HEK293 (cell line): Measurements from ENCODE around the gene KSR1.

ENCODE experiments used
- CTCF ChIA-PET: fragments of 350-600 bp; formaldehyde crosslinking; extraction: SDS; loops from one replicate; lab custom pipeline; 2021; ENCODE audit warnings: antibody characterized with exemption; lab: Yijun Ruan, JAX
- POLR2A ChIA-PET: fragments of 300-600 bp; formaldehyde crosslinking; extraction: SDS; loops from one replicate; lab custom pipeline; 2020; ENCODE audit warnings: antibody characterized with exemption, inconsistent platforms; lab: Yijun Ruan, JAX
- H3K27ac ChIP-seq: fragments of 200-500 bp; sonication (Bioruptor generic); 2 replicates; pipeline ENCODE4 v1.5.1; 2014; ENCODE audit warnings: low read depth, low read length, control low read depth, inconsistent platforms; ENCODE audit errors: extremely low read depth
- H3K36me3 ChIP-seq, 2 experiments: fragments of 200-500 bp in 1 of 2; sonication (Bioruptor generic) in 1 of 2; 1 replicate in 1 of 2; 2 replicates in 1 of 2; pipeline ENCODE4 v1.5.1; 2014 to 2017; ENCODE audit warnings: inconsistent platforms in 2 of 2, low read length in 2 of 2; ENCODE audit not compliant: control insufficient read depth in 2 of 2, insufficient read depth in 1 of 2
- H3K4me1 ChIP-seq: fragments of 200-500 bp; sonication (Bioruptor generic); 2 replicates; pipeline ENCODE4 v1.5.1; 2014; ENCODE audit warnings: mild to moderate bottlenecking, low read length, inconsistent platforms; ENCODE audit not compliant: control insufficient read depth, insufficient read depth
- H3K4me3 ChIP-seq: 2 replicates; pipeline ENCODE4 v1.5.1; 2011; ENCODE audit warnings: low read depth, mild to moderate bottlenecking, control low read depth, low read length, moderate library complexity
- H3K9me3 ChIP-seq: fragments of 200-500 bp; sonication (Bioruptor generic); 2 replicates; pipeline ENCODE4 v1.5.1; 2014; ENCODE audit warnings: low read depth, low read length, inconsistent platforms; ENCODE audit not compliant: control insufficient read depth, insufficient read depth
- CTCF ChIP-seq: fragments of 450-650 bp; formaldehyde crosslinking; IDR thresholded peaks from 2 replicates; pipeline ENCODE4 v1.5.1; 2016; ENCODE audit warnings: missing biosample characterization, missing genetic modification characterization
- GLI4 ChIP-seq: fragments of 450-650 bp; formaldehyde crosslinking; IDR thresholded peaks from 2 replicates; pipeline ENCODE4 v1.5.1; 2016; ENCODE audit warnings: missing biosample characterization, missing genetic modification characterization
- GLIS1 ChIP-seq: fragments of 450-650 bp; formaldehyde crosslinking; IDR thresholded peaks from 2 replicates; pipeline ENCODE4 v1.5.1; 2016; ENCODE audit warnings: missing biosample characterization, missing genetic modification characterization
- GLIS2 ChIP-seq: fragments of 450-650 bp; formaldehyde crosslinking; IDR thresholded peaks from 2 replicates; pipeline ENCODE4 v1.5.1; 2016; ENCODE audit warnings: missing biosample characterization, missing genetic modification characterization
- KLF10 ChIP-seq: fragments of 450-650 bp; IDR thresholded peaks from 2 replicates; pipeline ENCODE4 v1.5.1; 2018; ENCODE audit warnings: missing biosample characterization, mild to moderate bottlenecking, missing genetic modification characterization
- SP2 ChIP-seq: fragments of 450-650 bp; formaldehyde crosslinking; IDR thresholded peaks from 2 replicates; pipeline ENCODE4 v1.5.1; 2016; ENCODE audit warnings: missing biosample characterization, missing genetic modification characterization
- ZBTB20 ChIP-seq: fragments of 450-650 bp; formaldehyde crosslinking; IDR thresholded peaks from 2 replicates; pipeline ENCODE4 v1.5.1; 2016; ENCODE audit warnings: missing biosample characterization, missing genetic modification characterization
- ZBTB48 ChIP-seq: fragments of 450-650 bp; formaldehyde crosslinking; IDR thresholded peaks from 2 replicates; pipeline ENCODE4 v1.5.1; 2016; ENCODE audit warnings: missing biosample characterization, missing genetic modification characterization
- ZBTB8A ChIP-seq: fragments of 450-650 bp; formaldehyde crosslinking; IDR thresholded peaks from 2 replicates; pipeline ENCODE4 v1.5.1; 2016; ENCODE audit warnings: missing biosample characterization, missing genetic modification characterization
- ZIC2 ChIP-seq: fragments of 450-650 bp; formaldehyde crosslinking; IDR thresholded peaks from 2 replicates; pipeline ENCODE4 v1.5.1; 2016; ENCODE audit warnings: missing biosample characterization, missing genetic modification characterization
- ZNF10 ChIP-seq: fragments of 450-650 bp; formaldehyde crosslinking; IDR thresholded peaks from 2 replicates; pipeline ENCODE4 v1.5.1; 2017; ENCODE audit warnings: missing biosample characterization, missing genetic modification characterization
- ZNF26 ChIP-seq: fragments of 450-650 bp; formaldehyde crosslinking; IDR thresholded peaks from 2 replicates; pipeline ENCODE4 v1.5.1; 2016; ENCODE audit warnings: missing biosample characterization, missing genetic modification characterization
- ZNF266 ChIP-seq: fragments of 450-650 bp; formaldehyde crosslinking; IDR thresholded peaks from 2 replicates; pipeline ENCODE4 v1.5.1; 2016; ENCODE audit warnings: missing biosample characterization, missing genetic modification characterization, low read depth
- ZNF335 ChIP-seq: fragments of 450-650 bp; formaldehyde crosslinking; conservative IDR thresholded peaks from 2 replicates; pipeline ENCODE4 v1.5.1; 2016; ENCODE audit warnings: missing biosample characterization, missing genetic modification characterization
- ZNF341 ChIP-seq: fragments of 450-650 bp; formaldehyde crosslinking; IDR thresholded peaks from 2 replicates; pipeline ENCODE4; 2016; ENCODE audit warnings: low read depth, missing biosample characterization, missing genetic modification characterization
- ZNF777 ChIP-seq: fragments of 450-650 bp; formaldehyde crosslinking; IDR thresholded peaks from 2 replicates; pipeline ENCODE4 v1.5.1; 2017; ENCODE audit warnings: missing biosample characterization, missing genetic modification characterization, borderline replicate concordance
- TF ChIP-seq, protein P1 (sequence below): fragments of 450-650 bp; formaldehyde crosslinking; IDR thresholded peaks from 2 replicates; pipeline ENCODE4 v1.5.1; 2017; ENCODE audit warnings: missing biosample characterization, missing genetic modification characterization
- TF ChIP-seq, protein P2 (sequence below): sonication (generic); formaldehyde crosslinking; IDR thresholded peaks from 2 replicates; pipeline ENCODE4 v1.8.1; 2022; ENCODE audit warnings: mild to moderate bottlenecking, moderate library complexity, missing genetic modification reagents
- TF ChIP-seq, protein P3 (sequence below): fragments of 450-650 bp; formaldehyde crosslinking; IDR thresholded peaks from 2 replicates; pipeline ENCODE4 v1.5.1; 2017; ENCODE audit warnings: missing biosample characterization, missing genetic modification characterization

The KSR1 gene

DNA sequence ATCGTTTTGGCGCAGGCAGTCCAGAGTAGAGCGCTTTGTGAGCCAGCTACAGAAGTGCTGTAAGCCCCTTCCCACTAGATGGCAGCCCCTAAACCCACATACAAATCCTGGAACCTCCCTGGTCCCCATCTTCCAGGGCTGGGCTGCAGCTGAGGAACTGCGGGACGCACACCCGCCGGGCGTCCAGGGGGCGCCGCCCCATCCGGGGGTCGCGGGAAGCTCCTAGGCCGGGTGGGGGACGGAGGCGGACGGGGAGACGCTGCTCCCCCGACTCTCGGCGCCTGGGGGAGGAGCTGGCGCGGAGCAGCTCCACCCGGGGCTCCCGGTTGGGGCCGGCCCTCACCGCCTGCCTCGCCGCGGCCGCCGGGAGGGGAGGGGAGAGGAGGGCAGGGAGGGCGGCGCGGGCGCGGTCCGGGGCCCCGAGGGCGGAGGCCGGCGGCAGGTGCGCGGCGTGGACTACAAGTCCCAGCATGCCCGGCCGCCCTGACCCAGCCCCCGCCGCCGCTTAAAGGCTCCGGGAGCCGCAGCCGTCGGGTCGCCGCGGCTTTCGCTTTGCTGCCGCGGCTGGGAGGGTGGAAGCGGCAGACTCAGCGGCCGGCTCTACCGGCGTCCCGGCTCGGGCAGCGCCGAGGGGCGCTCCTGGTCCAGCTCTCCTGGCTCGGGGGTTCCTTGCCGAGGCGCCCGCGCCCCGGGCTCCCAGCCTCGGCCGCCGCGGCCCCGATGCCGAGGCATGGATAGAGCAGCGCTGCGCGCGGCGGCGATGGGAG lies at the start of gene KSR1 (continued):
- TF ChIP-seq ZNF777 (tag by site-specific recombination) (0 out of 2 replicates have a peak, but pooled peaks have one; percentile 17), ZBTB8A (peak; percentile 90), CTCF (tag by site-specific recombination) (peak; percentile 85), SP2 (0 out of 2 replicates have a peak, but pooled peaks have one; percentile 11), KLF10 (peak; percentile 66; the same call in 1 of the 2 replicates), GLIS2 (tag by site-specific recombination) (peak; percentile 59), GLI4 (tag by site-specific recombination) (no peak), ZBTB48 (tag by site-specific recombination) (0 out of 2 replicates have a peak, but pooled peaks have one; percentile 40), ZIC2 (peak; percentile 46), ZBTB20 (tag by site-specific recombination) (peak; percentile 61), ZNF335 (peak; percentile 17; the same call in 1 of the 2 replicates)
- TF ChIP-seq, protein P1, sequence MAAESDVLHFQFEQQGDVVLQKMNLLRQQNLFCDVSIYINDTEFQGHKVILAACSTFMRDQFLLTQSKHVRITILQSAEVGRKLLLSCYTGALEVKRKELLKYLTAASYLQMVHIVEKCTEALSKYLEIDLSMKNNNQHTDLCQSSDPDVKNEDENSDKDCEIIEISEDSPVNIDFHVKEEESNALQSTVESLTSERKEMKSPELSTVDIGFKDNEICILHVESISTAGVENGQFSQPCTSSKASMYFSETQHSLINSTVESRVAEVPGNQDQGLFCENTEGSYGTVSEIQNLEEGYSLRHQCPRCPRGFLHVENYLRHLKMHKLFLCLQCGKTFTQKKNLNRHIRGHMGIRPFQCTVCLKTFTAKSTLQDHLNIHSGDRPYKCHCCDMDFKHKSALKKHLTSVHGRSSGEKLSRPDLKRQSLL, result peak; percentile 10; the same call in 1 of the 2 replicates
- TF ChIP-seq, protein P2, sequence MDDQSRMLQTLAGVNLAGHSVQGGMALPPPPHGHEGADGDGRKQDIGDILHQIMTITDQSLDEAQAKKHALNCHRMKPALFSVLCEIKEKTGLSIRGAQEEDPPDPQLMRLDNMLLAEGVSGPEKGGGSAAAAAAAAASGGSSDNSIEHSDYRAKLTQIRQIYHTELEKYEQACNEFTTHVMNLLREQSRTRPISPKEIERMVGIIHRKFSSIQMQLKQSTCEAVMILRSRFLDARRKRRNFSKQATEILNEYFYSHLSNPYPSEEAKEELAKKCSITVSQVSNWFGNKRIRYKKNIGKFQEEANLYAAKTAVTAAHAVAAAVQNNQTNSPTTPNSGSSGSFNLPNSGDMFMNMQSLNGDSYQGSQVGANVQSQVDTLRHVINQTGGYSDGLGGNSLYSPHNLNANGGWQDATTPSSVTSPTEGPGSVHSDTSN (CRISPR knock-in tag), result peak; percentile 62; the same call in 1 of the 2 replicates
- TF ChIP-seq, all 188 proteins: peak for 25

GRCh38 chr17:27407916-27408864 lies 48.1 kb upstream of the KSR1 start:
- no peaks in the 10 kb centered on the region for H3K4me1 ChIP-seq
- no peak for TF ChIP-seq ZNF341
- no peak for TF ChIP-seq ZNF266 (tag by site-specific recombination)
- TF ChIP-seq ZIC2, result peak; percentile 90
- TF ChIP-seq, protein P3, sequence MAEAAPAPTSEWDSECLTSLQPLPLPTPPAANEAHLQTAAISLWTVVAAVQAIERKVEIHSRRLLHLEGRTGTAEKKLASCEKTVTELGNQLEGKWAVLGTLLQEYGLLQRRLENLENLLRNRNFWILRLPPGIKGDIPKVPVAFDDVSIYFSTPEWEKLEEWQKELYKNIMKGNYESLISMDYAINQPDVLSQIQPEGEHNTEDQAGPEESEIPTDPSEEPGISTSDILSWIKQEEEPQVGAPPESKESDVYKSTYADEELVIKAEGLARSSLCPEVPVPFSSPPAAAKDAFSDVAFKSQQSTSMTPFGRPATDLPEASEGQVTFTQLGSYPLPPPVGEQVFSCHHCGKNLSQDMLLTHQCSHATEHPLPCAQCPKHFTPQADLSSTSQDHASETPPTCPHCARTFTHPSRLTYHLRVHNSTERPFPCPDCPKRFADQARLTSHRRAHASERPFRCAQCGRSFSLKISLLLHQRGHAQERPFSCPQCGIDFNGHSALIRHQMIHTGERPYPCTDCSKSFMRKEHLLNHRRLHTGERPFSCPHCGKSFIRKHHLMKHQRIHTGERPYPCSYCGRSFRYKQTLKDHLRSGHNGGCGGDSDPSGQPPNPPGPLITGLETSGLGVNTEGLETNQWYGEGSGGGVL (tag by site-specific recombination), result peak; percentile 24; the same call in 1 of the 2 replicates
- TF ChIP-seq ZNF26 (tag by site-specific recombination), result no peak
- no peak for TF ChIP-seq ZNF10 (tag by site-specific recombination)
- peak; percentile 64 for TF ChIP-seq GLIS1 (tag by site-specific recombination)
- TF ChIP-seq ZBTB48 (tag by site-specific recombination), result 0 out of 2 replicates have a peak, but pooled peaks have one; percentile 36
- TF ChIP-seq, all 188 proteins: peak for 4
- POLR2A ChIA-PET, result no interaction called here
- Histone ChIP-seq H3K36me3 (no peaks in the 10 kb centered on the region), H3K27ac (no peak overlapping the region), H3K9me3 (no peaks in the 10 kb centered on the region), H3K4me3 (no peak overlapping the region)
- CTCF ChIA-PET, result interaction anchor here (0.6 to 3.9 kb wide), 12 partner anchors 20 to 200 kb away, joined by 3 to 17 read pairs (median 5); no protein-coding TSS in a partner anchor
